Measurements from ENCODE around the gene EEFSEC.

GRCh38 chr3:128297401-128298138, 144.3 kb downstream of the EEFSEC start:
- no peak for TF ChIP-seq EZH2phosphoT487 (IDR thresholded peaks at IDR 0.05; ENCODE audit: insufficient read depth, low read depth)
- no peak for TF ChIP-seq EZH2 (IDR thresholded peaks at IDR 0.05; ENCODE audit: insufficient read depth, poor library complexity, severe bottlenecking)

Measured in GM23248 (cell line).